ENCODE results near the gene RCOR2.

Gene RCOR2

GRCh38 chr11:63919267-63920125 lies 2.5 kb upstream of the RCOR2 start:
- DNase-seq (ENCODE audit: low spot score in 2 of 2) (no peak), ATAC-seq (replicated peaks; ENCODE audit: extremely low read depth, poor library complexity, severe bottlenecking) (no peak)
- Mint-ChIP-seq H3K36me3 (ENCODE audit: insufficient read depth) (peaks cover 8% of the 10 kb centered on the region), H3K4me1 (peaks cover 17% of the 10 kb centered on the region), H3K4me3 (no peak overlapping the region), H3K27me3 (no peaks in the 10 kb centered on the region), H3K9me3 (no peaks in the 10 kb centered on the region), H3K27ac (ENCODE audit: low read depth) (no peak overlapping the region)

GRCh38 chr11:63918507-63919191 lies 1.7 kb upstream of the RCOR2 start:
- DNase-seq (ENCODE audit: low spot score in 2 of 2) (no peak), ATAC-seq (replicated peaks; ENCODE audit: extremely low read depth, poor library complexity, severe bottlenecking) (no peak)
- peaks cover 17% of the 10 kb centered on the region for H3K4me1 Mint-ChIP-seq
- no peaks in the 10 kb centered on the region for H3K27me3 Mint-ChIP-seq
- H3K9me3 Mint-ChIP-seq = no peaks in the 10 kb centered on the region
- H3K4me3 Mint-ChIP-seq = peak overlapping the region; percentile 71
- H3K27ac Mint-ChIP-seq (ENCODE audit: low read depth) = no peak overlapping the region
- peaks cover 8% of the 10 kb centered on the region for H3K36me3 Mint-ChIP-seq (ENCODE audit: insufficient read depth)

- H3K27ac Mint-ChIP-seq (ENCODE audit: low read depth) = peak overlapping the region; percentile 35
- no peaks in the 10 kb centered on the region for H3K27me3 Mint-ChIP-seq
- peak; percentile 69 for ATAC-seq (replicated peaks; ENCODE audit: extremely low read depth, poor library complexity, severe bottlenecking)
- peaks cover 8% of the 10 kb centered on the region for H3K36me3 Mint-ChIP-seq (ENCODE audit: insufficient read depth)
- DNase-seq (ENCODE audit: low spot score in 2 of 2) = no peak
- peaks cover 17% of the 10 kb centered on the region for H3K4me1 Mint-ChIP-seq
- H3K9me3 Mint-ChIP-seq = no peaks in the 10 kb centered on the region
- H3K4me3 Mint-ChIP-seq = peak overlapping the region; percentile 71
Observed at GRCh38 chr11:63917692-63918506, 935 bp upstream of the RCOR2 start.

- no peaks in the 10 kb centered on the region for H3K9me3 Mint-ChIP-seq
- H3K27ac Mint-ChIP-seq (ENCODE audit: low read depth) = no peak overlapping the region
- peaks cover 22% of the 10 kb centered on the region for H3K4me1 Mint-ChIP-seq
- no peaks in the 10 kb centered on the region for H3K27me3 Mint-ChIP-seq
- DNase-seq (ENCODE audit: low spot score in 2 of 2) (no peak), ATAC-seq (replicated peaks; ENCODE audit: extremely low read depth, poor library complexity, severe bottlenecking) (no peak)
- peaks cover 9% of the 10 kb centered on the region for H3K36me3 Mint-ChIP-seq (ENCODE audit: insufficient read depth)
- H3K4me3 Mint-ChIP-seq = peak overlapping the region; percentile 85
Observed at GRCh38 chr11:63915961-63916836, 765 bp downstream of the RCOR2 start.

GRCh38 chr11:63914896-63915691 lies 1.9 kb downstream of the RCOR2 start:
- Mint-ChIP-seq H3K4me3 (peak overlapping the region; percentile 85), H3K9me3 (no peaks in the 10 kb centered on the region), H3K27ac (ENCODE audit: low read depth) (no peak overlapping the region), H3K4me1 (peaks cover 22% of the 10 kb centered on the region), H3K36me3 (ENCODE audit: insufficient read depth) (peaks cover 8% of the 10 kb centered on the region), H3K27me3 (no peaks in the 10 kb centered on the region)
- DNase-seq (ENCODE audit: low spot score in 2 of 2) (no peak), ATAC-seq (replicated peaks; ENCODE audit: extremely low read depth, poor library complexity, severe bottlenecking) (no peak)

GRCh38 chr11:63913866-63914830 lies 2.8 kb downstream of the RCOR2 start:
- Mint-ChIP-seq H3K4me1 (peaks cover 22% of the 10 kb centered on the region), H3K4me3 (peak overlapping the region; percentile 25), H3K27me3 (no peaks in the 10 kb centered on the region), H3K36me3 (ENCODE audit: insufficient read depth) (peaks cover 11% of the 10 kb centered on the region), H3K9me3 (no peaks in the 10 kb centered on the region), H3K27ac (ENCODE audit: low read depth) (no peak overlapping the region)
- DNase-seq (ENCODE audit: low spot score in 2 of 2) = no peak
- no peak for ATAC-seq (replicated peaks; ENCODE audit: extremely low read depth, poor library complexity, severe bottlenecking)

GRCh38 chr11:63912678-63913077 lies 4.3 kb downstream of the RCOR2 start:
- H3K27ac Mint-ChIP-seq (ENCODE audit: low read depth) = no peak overlapping the region
- H3K27me3 Mint-ChIP-seq = no peaks in the 10 kb centered on the region
- peaks cover 8% of the 10 kb centered on the region for H3K36me3 Mint-ChIP-seq (ENCODE audit: insufficient read depth)
- ATAC-seq (replicated peaks; ENCODE audit: extremely low read depth, poor library complexity, severe bottlenecking) = no peak
- no peaks in the 10 kb centered on the region for H3K9me3 Mint-ChIP-seq
- peaks cover 13% of the 10 kb centered on the region for H3K4me1 Mint-ChIP-seq
- DNase-seq (ENCODE audit: low spot score in 2 of 2) = no peak
- no peak overlapping the region for H3K4me3 Mint-ChIP-seq

GRCh38 chr11:63911876-63912275 lies 5.1 kb downstream of the RCOR2 start:
- ATAC-seq (replicated peaks; ENCODE audit: extremely low read depth, poor library complexity, severe bottlenecking) (no peak), DNase-seq (ENCODE audit: low spot score in 2 of 2) (no peak)
- Mint-ChIP-seq H3K27me3 (no peaks in the 10 kb centered on the region), H3K9me3 (no peaks in the 10 kb centered on the region), H3K36me3 (ENCODE audit: insufficient read depth) (peaks cover 7% of the 10 kb centered on the region), H3K27ac (ENCODE audit: low read depth) (no peak overlapping the region), H3K4me3 (no peak overlapping the region), H3K4me1 (peaks cover 10% of the 10 kb centered on the region)

GRCh38 chr11:63911440-63911839 lies 5.5 kb downstream of the RCOR2 start:
- H3K9me3 Mint-ChIP-seq = no peaks in the 10 kb centered on the region
- DNase-seq (ENCODE audit: low spot score in 2 of 2) = no peak
- H3K4me3 Mint-ChIP-seq = no peak overlapping the region
- ATAC-seq (replicated peaks; ENCODE audit: extremely low read depth, poor library complexity, severe bottlenecking) = no peak
- no peaks in the 10 kb centered on the region for H3K27me3 Mint-ChIP-seq
- H3K36me3 Mint-ChIP-seq (ENCODE audit: insufficient read depth) = peaks cover 9% of the 10 kb centered on the region
- peaks cover 12% of the 10 kb centered on the region for H3K4me1 Mint-ChIP-seq
- no peak overlapping the region for H3K27ac Mint-ChIP-seq (ENCODE audit: low read depth)

GRCh38 chr11:63910675-63911074 lies 6.3 kb downstream of the RCOR2 start:
- Mint-ChIP-seq H3K9me3 (no peaks in the 10 kb centered on the region), H3K4me3 (no peak overlapping the region), H3K27me3 (no peaks in the 10 kb centered on the region), H3K27ac (ENCODE audit: low read depth) (no peak overlapping the region), H3K4me1 (peaks cover 14% of the 10 kb centered on the region), H3K36me3 (ENCODE audit: insufficient read depth) (peaks cover 12% of the 10 kb centered on the region)
- ATAC-seq (replicated peaks; ENCODE audit: extremely low read depth, poor library complexity, severe bottlenecking) = no peak
- no peak for DNase-seq (ENCODE audit: low spot score in 2 of 2)

Measured in central memory CD8-positive, alpha-beta T cell (primary cell).